Progenitor cell of endocrine pancreas (in vitro differentiated cells): ENCODE data around the gene HADHA. TPM values are rescaled to one million over a fixed set of nuclear protein-coding genes. Genes with fewer than 3 reads are reported as not detected.

Experiments
- DNase-seq: peaks from one replicate; pipeline ENCODE4 v3.0.0; 2021; ENCODE audit warnings: low spot score; ENCODE audit not compliant: unreplicated experiment
- H3K27ac Mint-ChIP-seq: 2 replicates; pipeline ENCODE4 v1.8.0; 2021; ENCODE audit warnings: mild to moderate bottlenecking, moderate library complexity, mixed read lengths
- H3K27me3 Mint-ChIP-seq: 2 replicates; pipeline ENCODE4 v1.8.0; 2021; ENCODE audit warnings: mixed read lengths
- H3K36me3 Mint-ChIP-seq: 2 replicates; pipeline ENCODE4 v1.8.0; 2022; ENCODE audit warnings: mixed read lengths; ENCODE audit not compliant: insufficient read depth
- H3K4me1 Mint-ChIP-seq: 2 replicates; pipeline ENCODE4 v1.8.0; 2021; ENCODE audit warnings: low read depth, mixed read lengths
- H3K4me3 Mint-ChIP-seq: 2 replicates; pipeline ENCODE4 v1.8.0; 2021; ENCODE audit warnings: low read depth, mild to moderate bottlenecking, moderate library complexity, mixed read lengths
- H3K9me3 Mint-ChIP-seq: 2 replicates; pipeline ENCODE4 v1.8.0; 2021; ENCODE audit warnings: low read depth, mixed read lengths
- CTCF ChIP-seq: fragments of 200-600 bp; sonication (generic); IDR thresholded peaks from one replicate; pipeline ENCODE4 v1.5.0; 2021; ENCODE audit warnings: antibody characterized with exemption, mild to moderate bottlenecking; ENCODE audit not compliant: unreplicated experiment
- total RNA-seq: library from RNA; stranded (reverse); gene quantifications from 2 replicates; pipeline ENCODE4 v1.2.1, GENCODE V29; 2021

The HADHA gene
- total RNA-seq, 1 donor from 2014 or later, result 111 TPM

- Mint-ChIP-seq H3K27me3 (peaks cover 21% of the 10 kb centered on the region), H3K4me3 (no peak overlapping the region), H3K27ac (no peak overlapping the region), H3K36me3 (peaks cover 9% of the 10 kb centered on the region), H3K4me1 (peaks cover 5% of the 10 kb centered on the region), H3K9me3 (no peaks in the 10 kb centered on the region)
- no peak for TF ChIP-seq CTCF
- no peak for DNase-seq
Observed at GRCh38 chr2:26187537-26188104, 56.8 kb downstream of the HADHA start.

GRCh38 chr2:26187114-26187513 lies 57.3 kb downstream of the HADHA start:
- H3K4me1 Mint-ChIP-seq, result peaks cover 5% of the 10 kb centered on the region
- no peak for TF ChIP-seq CTCF
- no peak overlapping the region for H3K4me3 Mint-ChIP-seq
- no peak for DNase-seq
- H3K9me3 Mint-ChIP-seq, result no peaks in the 10 kb centered on the region
- no peak overlapping the region for H3K27ac Mint-ChIP-seq
- H3K36me3 Mint-ChIP-seq, result peaks cover 9% of the 10 kb centered on the region
- H3K27me3 Mint-ChIP-seq, result peaks cover 23% of the 10 kb centered on the region

GRCh38 chr2:26185954-26186770 lies 58.3 kb downstream of the HADHA start:
- no peak for DNase-seq
- Mint-ChIP-seq H3K9me3 (no peaks in the 10 kb centered on the region), H3K36me3 (peaks cover 5% of the 10 kb centered on the region), H3K4me1 (peaks cover 5% of the 10 kb centered on the region), H3K27me3 (peaks cover 27% of the 10 kb centered on the region), H3K4me3 (peak overlapping the region; percentile 43), H3K27ac (no peak overlapping the region)
- no peak for TF ChIP-seq CTCF

- TF ChIP-seq CTCF, result no peak
- no peak for DNase-seq
- H3K27me3 Mint-ChIP-seq, result peaks cover 33% of the 10 kb centered on the region
- no peak overlapping the region for H3K27ac Mint-ChIP-seq
- H3K4me3 Mint-ChIP-seq, result peak overlapping the region; percentile 68
- H3K36me3 Mint-ChIP-seq, result peaks cover 3% of the 10 kb centered on the region
- H3K9me3 Mint-ChIP-seq, result no peaks in the 10 kb centered on the region
- peaks cover 5% of the 10 kb centered on the region for H3K4me1 Mint-ChIP-seq
Observed at GRCh38 chr2:26185304-26185928, 59.0 kb downstream of the HADHA start.

- H3K27ac Mint-ChIP-seq, result no peak overlapping the region
- TF ChIP-seq CTCF, result peak; percentile 69
- peak overlapping the region; percentile 68 for H3K4me3 Mint-ChIP-seq
- H3K27me3 Mint-ChIP-seq, result peaks cover 37% of the 10 kb centered on the region
- H3K36me3 Mint-ChIP-seq, result peaks cover 3% of the 10 kb centered on the region
- DNase-seq, result peak; percentile 73
- H3K9me3 Mint-ChIP-seq, result no peaks in the 10 kb centered on the region
- peaks cover 7% of the 10 kb centered on the region for H3K4me1 Mint-ChIP-seq
Observed at GRCh38 chr2:26184555-26185303, 59.7 kb downstream of the HADHA start.
